ENCODE measurements around the gene LUZP2. TPM values are rescaled to one million over a fixed set of nuclear protein-coding genes. Genes with fewer than 3 reads are reported as not detected.

The LUZP2 gene
- total RNA-seq, 1 experiment from 2014 or later, result 0.11 TPM

DNA sequence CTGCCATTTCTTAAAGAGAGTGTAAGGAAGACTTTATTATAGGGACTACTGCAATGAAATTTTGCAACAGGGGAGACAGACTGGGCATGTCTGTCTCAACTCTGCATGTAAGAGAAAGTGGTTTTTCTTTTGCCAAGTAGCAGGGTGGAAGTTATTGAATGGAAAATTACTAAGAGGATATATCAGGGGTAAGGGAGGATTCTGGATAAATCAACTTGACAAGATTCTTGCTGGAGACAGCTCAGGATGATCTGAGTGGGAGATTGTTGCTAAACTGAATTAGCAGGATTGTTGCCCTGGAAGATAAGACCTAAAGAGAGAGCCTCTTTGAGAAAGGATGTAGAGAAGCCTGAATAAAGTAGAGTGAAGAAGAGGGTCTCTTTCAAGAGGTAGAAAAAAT is 145.8 kb downstream of the LUZP2 start:
- H3K9me3 ChIP-seq (ENCODE audit: low read length), result no peaks in the 10 kb centered on the region
- H3K9ac ChIP-seq (ENCODE audit: low read length), result no peak overlapping the region
- no peaks in the 10 kb centered on the region for H3K9me2 ChIP-seq (replicated peaks; ENCODE audit: low read length)
- ATAC-seq (no peak), DNase-seq (no peak)
- no peak overlapping the region for H3K4me3 ChIP-seq (ENCODE audit: low read length)
- 0 out of 2 replicates have a peak, but pooled peaks cover 4% of the 10 kb centered on the region for H3K4me1 ChIP-seq (ENCODE audit: insufficient read depth, low read length)
- no peaks in the 10 kb centered on the region for H3F3A ChIP-seq (ENCODE audit: low read length, unreplicated experiment)
- H3K27me3 ChIP-seq (ENCODE audit: low read length), result no peaks in the 10 kb centered on the region
- CTCF ChIA-PET, result no interaction called here
- H4K20me1 ChIP-seq (ENCODE audit: low read length), result no peaks in the 10 kb centered on the region
- no peaks in the 10 kb centered on the region for H3K79me2 ChIP-seq (ENCODE audit: low read length)
- H2AFZ ChIP-seq (ENCODE audit: low read length), result no peak overlapping the region
- H3K4me2 ChIP-seq (ENCODE audit: low read length), result no peak overlapping the region
- BruUV-seq (replicated peaks), result no TSS peak
- no peaks in the 10 kb centered on the region for H3K36me3 ChIP-seq (ENCODE audit: low read depth, low read length)
- TF ChIP-seq EZH2phosphoT487 (IDR thresholded peaks at IDR 0.05; ENCODE audit: borderline replicate concordance, low read length), result no peak
- intact Hi-C loops (cut with micrococcal nuclease), result no loop called here
- no peak overlapping the region for H3K27ac ChIP-seq (ENCODE audit: low read length)
- POLR2A ChIA-PET (ENCODE audit: unreplicated experiment), result no interaction called here

DNA sequence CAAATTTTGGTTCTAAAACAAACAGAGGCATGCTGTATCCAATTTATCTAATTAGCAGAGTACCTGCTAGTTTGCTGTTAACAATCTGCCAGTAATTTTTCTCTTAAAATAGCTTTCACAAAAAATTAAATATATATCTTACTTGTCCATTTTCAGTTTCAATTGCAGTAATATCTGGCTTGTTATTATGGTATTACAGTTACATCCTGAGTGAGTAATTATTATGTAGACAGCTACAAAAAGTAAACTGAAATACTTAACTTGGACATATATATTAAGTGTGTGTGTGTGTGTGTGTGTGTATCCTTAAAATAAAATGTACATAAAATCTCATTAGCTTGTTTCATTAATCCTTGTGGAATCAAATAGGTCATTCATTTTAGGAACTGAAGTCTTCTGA is 148.7 kb downstream of the LUZP2 start:
- no peak overlapping the region for H3K9ac ChIP-seq (ENCODE audit: low read length)
- no peaks in the 10 kb centered on the region for H3K4me1 ChIP-seq (ENCODE audit: insufficient read depth, low read length)
- H3K9me3 ChIP-seq (ENCODE audit: low read length), result no peaks in the 10 kb centered on the region
- no peak overlapping the region for H3K27ac ChIP-seq (ENCODE audit: low read length)
- no peaks in the 10 kb centered on the region for H3K79me2 ChIP-seq (ENCODE audit: low read length)
- no peaks in the 10 kb centered on the region for H3K27me3 ChIP-seq (ENCODE audit: low read length)
- H3K4me2 ChIP-seq (ENCODE audit: low read length), result no peak overlapping the region
- H2AFZ ChIP-seq (ENCODE audit: low read length), result no peak overlapping the region
- ChIA-PET CTCF (no interaction called here), POLR2A (ENCODE audit: unreplicated experiment) (no interaction called here)
- intact Hi-C loops (cut with micrococcal nuclease), result no loop called here
- H3K9me2 ChIP-seq (replicated peaks; ENCODE audit: low read length), result no peaks in the 10 kb centered on the region
- H3F3A ChIP-seq (ENCODE audit: low read length, unreplicated experiment), result no peaks in the 10 kb centered on the region
- TF ChIP-seq EZH2phosphoT487 (IDR thresholded peaks at IDR 0.05; ENCODE audit: borderline replicate concordance, low read length), result no peak
- TF ChIP-seq, protein P1, sequence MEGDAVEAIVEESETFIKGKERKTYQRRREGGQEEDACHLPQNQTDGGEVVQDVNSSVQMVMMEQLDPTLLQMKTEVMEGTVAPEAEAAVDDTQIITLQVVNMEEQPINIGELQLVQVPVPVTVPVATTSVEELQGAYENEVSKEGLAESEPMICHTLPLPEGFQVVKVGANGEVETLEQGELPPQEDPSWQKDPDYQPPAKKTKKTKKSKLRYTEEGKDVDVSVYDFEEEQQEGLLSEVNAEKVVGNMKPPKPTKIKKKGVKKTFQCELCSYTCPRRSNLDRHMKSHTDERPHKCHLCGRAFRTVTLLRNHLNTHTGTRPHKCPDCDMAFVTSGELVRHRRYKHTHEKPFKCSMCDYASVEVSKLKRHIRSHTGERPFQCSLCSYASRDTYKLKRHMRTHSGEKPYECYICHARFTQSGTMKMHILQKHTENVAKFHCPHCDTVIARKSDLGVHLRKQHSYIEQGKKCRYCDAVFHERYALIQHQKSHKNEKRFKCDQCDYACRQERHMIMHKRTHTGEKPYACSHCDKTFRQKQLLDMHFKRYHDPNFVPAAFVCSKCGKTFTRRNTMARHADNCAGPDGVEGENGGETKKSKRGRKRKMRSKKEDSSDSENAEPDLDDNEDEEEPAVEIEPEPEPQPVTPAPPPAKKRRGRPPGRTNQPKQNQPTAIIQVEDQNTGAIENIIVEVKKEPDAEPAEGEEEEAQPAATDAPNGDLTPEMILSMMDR (conservative IDR thresholded peaks at IDR 0.05; ENCODE audit: low read depth, low read length), result no peak
- TF ChIP-seq EZH2 (IDR thresholded peaks at IDR 0.05; ENCODE audit: low read length, unreplicated experiment), result no peak
- H3K36me3 ChIP-seq (ENCODE audit: low read depth, low read length), result no peaks in the 10 kb centered on the region
- ATAC-seq (no peak), DNase-seq (no peak)
- no peak overlapping the region for H3K4me3 ChIP-seq (ENCODE audit: low read length)
- no peaks in the 10 kb centered on the region for H4K20me1 ChIP-seq (ENCODE audit: low read length)
- no TSS peak for BruUV-seq (replicated peaks)

DNA sequence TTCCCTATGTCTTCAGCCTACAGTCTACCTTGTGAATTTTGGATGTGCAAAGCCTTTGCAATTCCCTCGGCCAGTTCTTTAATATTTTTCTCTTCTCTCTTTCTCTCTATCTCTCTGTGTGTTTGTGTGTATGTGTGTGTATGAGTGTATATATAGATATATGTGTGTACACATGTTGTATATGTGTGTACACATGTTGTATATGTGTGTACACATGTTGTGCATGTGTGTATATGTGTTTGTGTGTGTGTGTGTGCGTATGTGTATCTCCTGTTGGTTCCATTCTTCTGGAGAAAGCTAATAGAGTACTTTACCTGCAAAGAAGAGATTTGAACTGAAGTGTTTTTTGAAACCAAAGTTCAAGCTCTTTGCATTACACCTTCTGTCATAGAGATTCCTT is 155.0 kb downstream of the LUZP2 start:
- CTCF ChIA-PET, result no interaction called here
- POLR2A ChIA-PET (ENCODE audit: unreplicated experiment), result no interaction called here
- H2AFZ ChIP-seq (ENCODE audit: low read length), result no peak overlapping the region
- H3F3A ChIP-seq (ENCODE audit: low read length, unreplicated experiment), result no peaks in the 10 kb centered on the region
- ATAC-seq (no peak), DNase-seq (no peak)
- no peak overlapping the region for H3K27ac ChIP-seq (ENCODE audit: low read length)
- no peaks in the 10 kb centered on the region for H3K79me2 ChIP-seq (ENCODE audit: low read length)
- no peaks in the 10 kb centered on the region for H3K9me2 ChIP-seq (replicated peaks; ENCODE audit: low read length)
- no peaks in the 10 kb centered on the region for H3K4me1 ChIP-seq (ENCODE audit: insufficient read depth, low read length)
- TF ChIP-seq EZH2phosphoT487 (IDR thresholded peaks at IDR 0.05; ENCODE audit: borderline replicate concordance, low read length) (no peak), EZH2 (IDR thresholded peaks at IDR 0.05; ENCODE audit: low read length, unreplicated experiment) (no peak)
- TF ChIP-seq, protein P1 (conservative IDR thresholded peaks at IDR 0.05; ENCODE audit: low read depth, low read length), result no peak
- H3K4me2 ChIP-seq (ENCODE audit: low read length), result no peak overlapping the region
- no peaks in the 10 kb centered on the region for H3K9me3 ChIP-seq (ENCODE audit: low read length)
- no peak overlapping the region for H3K4me3 ChIP-seq (ENCODE audit: low read length)
- no peaks in the 10 kb centered on the region for H3K27me3 ChIP-seq (ENCODE audit: low read length)
- H4K20me1 ChIP-seq (ENCODE audit: low read length), result no peaks in the 10 kb centered on the region
- no peak overlapping the region for H3K9ac ChIP-seq (ENCODE audit: low read length)
- H3K36me3 ChIP-seq (ENCODE audit: low read depth, low read length), result no peaks in the 10 kb centered on the region
- BruUV-seq (replicated peaks), result no TSS peak
- intact Hi-C loops (cut with micrococcal nuclease), result no loop called here

Data from PC-3 (cell line).